GM12891 (cell line): Measurements from ENCODE around the gene MEIS1.

Experiments
- POLR2A ChIP-seq: IDR thresholded peaks from 2 replicates; pipeline ENCODE4 v1.6.1; 2011; ENCODE audit warnings: low read depth, low read length, control low read depth
- POLR2AphosphoS5 ChIP-seq: IDR thresholded peaks from 2 replicates; pipeline ENCODE4 v1.6.1; 2011; ENCODE audit warnings: low read depth, low read length, control low read depth
- SPI1 ChIP-seq: IDR thresholded peaks from 2 replicates; pipeline ENCODE4 v1.6.1; 2011; ENCODE audit warnings: low read depth, low read length, control low read depth
- TAF1 ChIP-seq: IDR thresholded peaks from 2 replicates; pipeline ENCODE4 v1.6.1; 2011; ENCODE audit warnings: low read depth, low read length, control low read depth

- TF ChIP-seq POLR2A (no peak), POLR2AphosphoS5 (no peak), TAF1 (no peak), SPI1 (no peak)
Observed at GRCh38 chr2:66442516-66443185, 7.7 kb downstream of the MEIS1 start.
